GM06990 (cell line): ENCODE results near the gene SMARCD3.

Experiments used
- DNase-seq: peaks from one replicate; pipeline ENCODE4 v3.0.0-alpha.2; 2011; ENCODE audit not compliant: insufficient read length; ENCODE audit errors: extremely low read depth
- H3K27me3 ChIP-seq: replicated peaks from 2 replicates; pipeline ENCODE4 v1.6.0; 2011; ENCODE audit warnings: low read length; ENCODE audit not compliant: control insufficient read depth, insufficient read depth
- H3K36me3 ChIP-seq: 2 replicates; pipeline ENCODE4 v1.5.1; 2011; ENCODE audit warnings: low read length; ENCODE audit not compliant: control insufficient read depth, insufficient read depth
- H3K4me3 ChIP-seq: replicated peaks from 2 replicates; pipeline ENCODE4 v1.5.1; 2011; ENCODE audit warnings: low read depth, mild to moderate bottlenecking, control low read depth, low read length
- CTCF ChIP-seq: IDR thresholded peaks from 2 replicates; pipeline ENCODE4 v1.5.1; 2011; ENCODE audit warnings: low read length, control low read depth, mild to moderate bottlenecking, inconsistent platforms; ENCODE audit not compliant: insufficient read depth, poor library complexity, severe bottlenecking

Gene SMARCD3

DNA sequence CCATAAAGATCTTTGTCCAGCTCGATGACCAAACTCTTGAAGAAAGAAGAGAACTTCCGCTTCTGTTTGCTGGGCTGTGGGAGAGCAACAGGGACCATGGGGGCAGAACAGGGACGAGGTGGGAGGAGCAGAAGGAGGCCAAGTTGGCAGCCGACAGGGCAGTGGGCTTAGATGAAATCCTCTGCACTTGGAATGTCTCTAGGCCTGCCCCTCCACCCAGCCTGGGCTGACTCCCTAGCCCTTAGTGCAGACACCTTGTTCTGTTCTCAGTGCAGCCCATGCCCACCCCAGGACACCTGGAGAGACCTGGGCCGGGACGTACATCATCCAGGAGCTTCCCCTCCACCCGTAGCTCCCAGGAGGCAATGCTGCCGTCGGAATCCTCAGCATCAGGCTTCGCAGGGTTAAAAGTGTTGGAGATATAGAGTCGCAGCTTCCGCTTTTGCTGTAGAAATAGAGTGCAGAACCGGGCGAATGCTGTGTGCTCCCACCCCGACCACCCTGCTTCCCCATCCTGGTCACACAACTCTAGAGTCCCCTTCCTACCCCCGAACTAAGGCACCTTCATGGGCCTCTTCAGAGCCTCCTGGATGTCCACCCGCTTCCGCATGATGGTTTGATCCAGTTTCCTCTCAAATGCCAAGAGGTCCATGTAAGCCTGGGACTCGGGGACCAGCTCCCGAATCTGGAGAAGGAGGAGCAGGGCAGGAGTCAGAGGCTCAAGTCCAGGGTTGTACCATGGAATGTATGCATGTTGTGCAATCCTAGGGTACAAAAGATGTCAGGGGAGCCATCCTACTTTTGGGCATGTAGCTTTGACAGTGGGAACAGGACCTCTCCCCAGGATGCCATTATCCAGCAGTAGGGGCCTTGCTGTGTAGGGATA, 6.1 kb downstream of the SMARCD3 start:
- DNase-seq: no peak
- H3K36me3 ChIP-seq: peaks cover 11% of the 10 kb centered on the region
- no peak for TF ChIP-seq CTCF

DNA sequence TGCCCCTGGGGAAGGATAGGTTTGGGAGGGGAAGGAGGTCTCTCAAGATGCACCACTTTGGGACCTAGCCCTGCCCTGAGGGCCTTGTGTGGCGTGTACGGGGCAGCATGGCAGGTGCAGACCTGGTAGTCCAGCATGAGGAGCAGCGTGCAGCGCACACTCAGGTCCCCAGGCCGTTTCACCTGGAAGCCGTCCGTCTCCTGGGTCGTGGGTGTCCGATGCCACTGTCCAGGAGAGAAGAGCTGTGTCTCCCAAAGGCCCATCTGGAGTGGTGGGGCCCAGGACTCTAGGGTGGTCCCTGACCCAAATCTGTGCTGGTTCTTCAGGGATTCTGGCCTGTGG, 6.8 kb downstream of the SMARCD3 start:
- H3K36me3 ChIP-seq: peaks cover 17% of the 10 kb centered on the region
- no peaks in the 10 kb centered on the region; the same call in 1 of the 2 replicates for H3K27me3 ChIP-seq
- DNase-seq: no peak
- no peak overlapping the region for H3K4me3 ChIP-seq
- TF ChIP-seq CTCF: no peak

More for the DNA sequence above, 6.1 kb downstream of the SMARCD3 start:
- Histone ChIP-seq H3K27me3 (no peaks in the 10 kb centered on the region; the same call in 1 of the 2 replicates), H3K4me3 (no peak overlapping the region)

- Histone ChIP-seq H3K4me3 (no peak overlapping the region), H3K36me3 (peaks cover 19% of the 10 kb centered on the region), H3K27me3 (no peaks in the 10 kb centered on the region; the same call in 1 of the 2 replicates)
- no peak for TF ChIP-seq CTCF
- DNase-seq: no peak
Measured at GRCh38 chr7:151240942-151241754, 7.3 kb downstream of the SMARCD3 start.

DNA sequence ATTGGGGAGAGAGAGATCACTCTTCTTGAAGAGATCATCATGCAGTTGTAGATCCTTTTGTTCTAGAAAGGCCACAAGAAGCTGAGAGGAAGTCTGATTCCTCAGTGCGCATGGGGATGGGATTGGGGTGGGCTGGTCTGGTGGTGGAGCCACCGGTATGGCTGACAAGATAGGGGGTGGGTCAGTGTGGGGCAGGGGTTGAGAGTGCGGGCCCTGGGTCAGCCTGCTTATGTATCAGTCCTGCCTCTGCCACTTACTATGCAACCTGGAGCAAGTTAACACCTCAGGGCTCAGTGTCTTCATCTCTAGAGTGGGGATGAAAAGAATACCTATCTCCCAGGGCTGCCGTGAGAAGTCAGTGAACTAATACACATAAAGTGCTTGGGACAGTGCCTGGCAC, 8.0 kb downstream of the SMARCD3 start:
- H3K27me3 ChIP-seq: no peaks in the 10 kb centered on the region; the same call in 1 of the 2 replicates
- TF ChIP-seq CTCF: no peak
- H3K36me3 ChIP-seq: peaks cover 19% of the 10 kb centered on the region
- no peak overlapping the region for H3K4me3 ChIP-seq
- DNase-seq: no peak

GRCh38 chr7:151239837-151240459, 8.5 kb downstream of the SMARCD3 start:
- DNase-seq: no peak
- TF ChIP-seq CTCF: no peak
- H3K36me3 ChIP-seq: peaks cover 24% of the 10 kb centered on the region
- H3K4me3 ChIP-seq: no peak overlapping the region
- no peaks in the 10 kb centered on the region; the same call in 1 of the 2 replicates for H3K27me3 ChIP-seq
